ENCODE data around the gene DAP.
A peak's percentile ranks its signal among the peaks of the same experiment; 100 is the strongest.
"Not testable (repeated sequence)": the region's sequence is repeated elsewhere in the genome, so short reads cannot be mapped to it uniquely, and the experiment has no call there.

Gene DAP

DNA sequence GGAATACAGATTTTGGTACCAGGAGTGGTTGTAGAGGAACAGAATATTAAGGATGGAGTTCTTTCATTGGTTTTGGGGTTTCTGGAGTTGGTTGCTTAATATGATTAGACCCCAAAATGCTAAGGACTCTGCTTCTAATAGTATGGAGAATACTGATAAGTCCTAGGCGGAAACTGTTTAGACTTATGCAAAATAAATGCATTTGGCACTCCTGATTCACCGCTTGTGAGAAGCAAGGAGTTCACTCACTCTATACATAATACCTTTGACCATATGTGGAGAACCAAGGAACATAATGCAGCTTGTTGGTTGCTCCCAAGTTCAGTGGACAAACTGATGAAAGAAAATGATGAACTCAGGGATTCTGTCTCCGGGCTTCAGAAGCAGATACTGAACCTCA lies 44.2 kb downstream of the DAP start:
- not testable (repeated sequence) for H3K27me3 ChIP-seq (ENCODE audit: insufficient read depth, low read length); H4K91ac ChIP-seq (ENCODE audit: low read depth, low read length); H2BK12ac ChIP-seq (ENCODE audit: low read length); H3K79me1 ChIP-seq (ENCODE audit: low read length); H2BK5ac ChIP-seq (ENCODE audit: low read depth, low read length, poor library complexity); H3K23ac ChIP-seq (ENCODE audit: low read length); H3K18ac ChIP-seq (ENCODE audit: low read length); H3K4me2 ChIP-seq (ENCODE audit: low read length); H3K4me1 ChIP-seq (ENCODE audit: control insufficient read depth in 1 of 2, insufficient read depth in 2 of 2, low read length in 2 of 2); H2AK5ac ChIP-seq (ENCODE audit: low read length); H2BK120ac ChIP-seq (ENCODE audit: insufficient read depth, low read length, poor library complexity); DNase-seq; H3K9me3 ChIP-seq (ENCODE audit: insufficient read depth, low read depth, low read length); H3K79me2 ChIP-seq (ENCODE audit: control insufficient read depth, insufficient read depth, low read length, poor library complexity); H3K14ac ChIP-seq (ENCODE audit: low read length); H4K12ac ChIP-seq (ENCODE audit: low read depth, low read length); H2AFZ ChIP-seq (ENCODE audit: insufficient read depth, low read length, poor library complexity); H3K4me3 ChIP-seq (ENCODE audit: low read depth, low read length); H4K8ac ChIP-seq (ENCODE audit: low read depth, low read length); H3K4ac ChIP-seq (ENCODE audit: low read depth, low read length); H3K9ac ChIP-seq (ENCODE audit: low read length); H3K27ac ChIP-seq (ENCODE audit: low read depth, low read length)
- peaks cover 18 to 52% of the 10 kb centered on the region in 2 experiments for H3K36me3 ChIP-seq (ENCODE audit: control insufficient read depth in 1 of 2, insufficient read depth in 2 of 2, low read length in 2 of 2)
- WGBS (ENCODE audit: extremely low coverage, insufficient coverage, insufficient read length): no CpG with 5 or more reads among the region's 3 CpGs

DNA sequence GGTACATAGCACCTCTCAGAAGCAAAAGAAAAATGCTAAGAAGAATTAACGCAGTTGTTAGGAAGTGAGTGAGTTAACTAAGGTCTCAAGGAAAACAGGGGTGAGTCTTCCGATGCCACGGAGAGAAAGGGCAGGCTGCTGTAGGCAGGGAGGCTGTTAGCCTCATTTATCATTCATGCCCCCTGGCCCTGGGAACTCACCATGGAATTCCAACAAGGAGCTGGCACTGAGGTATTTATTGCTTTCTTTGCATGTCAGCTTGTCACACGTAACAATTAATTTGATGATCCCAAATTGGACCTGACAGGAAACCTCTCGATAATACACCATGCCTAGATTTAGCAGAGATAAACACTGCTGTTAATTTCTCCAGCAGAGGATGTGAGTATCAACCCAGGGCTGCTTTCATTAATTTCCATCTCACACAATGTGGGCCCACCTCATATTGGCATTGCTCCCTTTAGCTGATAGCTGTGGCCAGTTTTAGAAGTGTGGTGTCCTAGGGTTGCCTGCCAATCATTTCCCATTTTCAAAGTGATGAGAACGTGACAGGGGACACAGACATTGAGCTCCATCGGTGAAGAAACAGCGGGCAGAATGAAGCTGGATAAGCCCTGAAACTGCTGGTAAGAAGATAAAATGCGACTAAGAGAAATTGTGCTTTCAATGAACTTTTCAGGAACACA lies 45.3 kb downstream of the DAP start:
- Histone ChIP-seq H4K8ac (ENCODE audit: low read depth, low read length) (no peak overlapping the region), H3K4me1 (ENCODE audit: control insufficient read depth in 1 of 2, insufficient read depth in 2 of 2, low read length in 2 of 2) (peaks cover 0 to 2% of the 10 kb centered on the region in 2 experiments), H2AK5ac (ENCODE audit: low read length) (no peak overlapping the region), H3K9ac (ENCODE audit: low read length) (no peak overlapping the region), H3K14ac (ENCODE audit: low read length) (no peak overlapping the region), H3K79me1 (ENCODE audit: low read length) (no peaks in the 10 kb centered on the region), H4K12ac (ENCODE audit: low read depth, low read length) (no peak overlapping the region), H2BK12ac (ENCODE audit: low read length) (no peak overlapping the region), H3K4me2 (ENCODE audit: low read length) (no peak overlapping the region), H3K27me3 (ENCODE audit: insufficient read depth, low read length) (no peaks in the 10 kb centered on the region), H4K91ac (ENCODE audit: low read depth, low read length) (no peak overlapping the region), H3K4ac (ENCODE audit: low read depth, low read length) (no peak overlapping the region), H3K23ac (ENCODE audit: low read length) (no peak overlapping the region), H3K79me2 (ENCODE audit: control insufficient read depth, insufficient read depth, low read length, poor library complexity) (no peaks in the 10 kb centered on the region), H2AFZ (ENCODE audit: insufficient read depth, low read length, poor library complexity) (no peak overlapping the region), H3K27ac (ENCODE audit: low read depth, low read length) (no peak overlapping the region), H2BK120ac (ENCODE audit: insufficient read depth, low read length, poor library complexity) (no peak overlapping the region), H3K18ac (ENCODE audit: low read length) (no peak overlapping the region), H3K9me3 (ENCODE audit: insufficient read depth, low read depth, low read length) (peaks cover 1% of the 10 kb centered on the region), H2BK5ac (ENCODE audit: low read depth, low read length, poor library complexity) (no peak overlapping the region), H3K36me3 (ENCODE audit: control insufficient read depth in 1 of 2, insufficient read depth in 2 of 2, low read length in 2 of 2) (peaks cover 16 to 52% of the 10 kb centered on the region in 2 experiments), H3K4me3 (ENCODE audit: low read depth, low read length) (no peak overlapping the region)
- DNase-seq: no peak
- WGBS (ENCODE audit: extremely low coverage, insufficient coverage, insufficient read length): no CpG with 5 or more reads among the region's 9 CpGs

DNA sequence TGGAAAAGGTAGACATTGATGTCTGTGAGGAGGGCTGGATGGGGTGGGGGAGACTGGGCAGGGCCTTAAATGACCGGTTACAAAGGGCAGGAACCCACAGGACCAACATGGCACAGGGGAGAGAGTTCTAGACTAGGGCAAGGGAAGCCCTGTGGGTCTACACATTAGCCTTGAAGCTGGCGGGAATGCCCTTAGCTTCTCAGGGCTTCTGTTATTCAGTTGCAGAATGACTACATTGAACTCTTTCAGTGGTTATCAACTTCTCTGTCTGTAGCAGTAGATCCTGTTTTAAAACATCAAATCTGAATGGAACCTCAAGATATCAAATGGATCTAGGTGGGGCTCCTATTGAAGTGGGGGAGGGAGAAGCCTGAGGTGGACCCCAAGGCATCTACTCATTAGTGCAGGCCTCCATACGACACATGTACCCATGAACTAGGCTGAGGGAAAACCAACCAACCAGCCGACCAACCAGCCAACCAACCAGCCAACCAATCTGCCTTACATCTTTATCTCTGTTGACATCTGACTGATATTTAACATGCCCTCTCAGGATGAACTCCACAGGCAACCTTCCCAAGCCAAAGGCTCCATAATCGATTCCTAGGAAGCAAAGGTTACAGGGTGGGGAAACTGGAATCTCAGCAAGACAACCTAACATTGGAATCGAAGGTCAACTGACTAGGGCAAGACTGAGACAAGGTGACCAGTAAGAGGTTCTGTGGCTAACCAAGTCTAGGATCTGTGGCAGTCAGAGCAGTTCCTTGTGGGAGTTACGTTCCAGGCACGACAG lies 48.3 kb downstream of the DAP start:
- H3K23ac ChIP-seq (ENCODE audit: low read length): no peak overlapping the region
- no peak overlapping the region for H2BK120ac ChIP-seq (ENCODE audit: insufficient read depth, low read length, poor library complexity)
- no peak overlapping the region for H2AK5ac ChIP-seq (ENCODE audit: low read length)
- H3K18ac ChIP-seq (ENCODE audit: low read length): peak overlapping the region; percentile 6
- no peak overlapping the region for H4K91ac ChIP-seq (ENCODE audit: low read depth, low read length)
- H3K14ac ChIP-seq (ENCODE audit: low read length): no peak overlapping the region
- H2BK12ac ChIP-seq (ENCODE audit: low read length): no peak overlapping the region
- no peak overlapping the region for H3K27ac ChIP-seq (ENCODE audit: low read depth, low read length)
- no peak overlapping the region for H2AFZ ChIP-seq (ENCODE audit: insufficient read depth, low read length, poor library complexity)
- no peak overlapping the region for H4K8ac ChIP-seq (ENCODE audit: low read depth, low read length)
- peaks cover 1% of the 10 kb centered on the region for H3K9me3 ChIP-seq (ENCODE audit: insufficient read depth, low read depth, low read length)
- peaks cover 17 to 43% of the 10 kb centered on the region in 2 experiments for H3K36me3 ChIP-seq (ENCODE audit: control insufficient read depth in 1 of 2, insufficient read depth in 2 of 2, low read length in 2 of 2)
- no peaks in the 10 kb centered on the region for H3K79me1 ChIP-seq (ENCODE audit: low read length)
- no peak for DNase-seq
- no CpG with 5 or more reads among the region's 8 CpGs for WGBS (ENCODE audit: extremely low coverage, insufficient coverage, insufficient read length)
- no peak overlapping the region for H3K4me3 ChIP-seq (ENCODE audit: low read depth, low read length)
- H3K79me2 ChIP-seq (ENCODE audit: control insufficient read depth, insufficient read depth, low read length, poor library complexity): no peaks in the 10 kb centered on the region
- H3K4me1 ChIP-seq (ENCODE audit: control insufficient read depth in 1 of 2, insufficient read depth in 2 of 2, low read length in 2 of 2): peaks cover 8 to 10% of the 10 kb centered on the region in 2 experiments
- H2BK5ac ChIP-seq (ENCODE audit: low read depth, low read length, poor library complexity): no peak overlapping the region
- H3K27me3 ChIP-seq (ENCODE audit: insufficient read depth, low read length): no peaks in the 10 kb centered on the region
- H3K4me2 ChIP-seq (ENCODE audit: low read length): no peak overlapping the region
- no peak overlapping the region for H3K4ac ChIP-seq (ENCODE audit: low read depth, low read length)
- H4K12ac ChIP-seq (ENCODE audit: low read depth, low read length): no peak overlapping the region
- no peak overlapping the region for H3K9ac ChIP-seq (ENCODE audit: low read length)

DNA sequence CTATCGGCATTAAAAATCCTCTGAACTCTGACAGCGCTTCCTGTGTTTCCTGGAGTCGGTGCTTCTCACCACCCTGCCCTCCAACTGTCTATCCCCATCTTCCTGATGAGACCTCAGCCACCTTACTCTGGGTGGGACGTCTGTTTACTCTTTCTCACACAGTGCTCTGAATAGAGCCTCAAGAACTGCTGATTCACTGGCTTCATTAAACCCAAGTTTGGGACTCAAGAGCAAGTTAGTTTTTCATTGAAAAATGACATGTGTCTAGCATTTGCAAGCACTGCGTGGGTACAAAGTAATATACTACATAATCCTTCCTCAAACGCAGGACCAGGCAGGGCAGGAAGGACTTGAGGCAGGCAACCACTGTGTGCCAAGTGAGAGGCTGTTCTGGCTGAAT lies 49.5 kb downstream of the DAP start:
- H4K8ac ChIP-seq (ENCODE audit: low read depth, low read length): no peak overlapping the region
- no CpG with 5 or more reads among the region's 6 CpGs for WGBS (ENCODE audit: extremely low coverage, insufficient coverage, insufficient read length)
- no peak overlapping the region for H3K9ac ChIP-seq (ENCODE audit: low read length)
- no peak for DNase-seq
- H3K4ac ChIP-seq (ENCODE audit: low read depth, low read length): no peak overlapping the region
- H3K79me2 ChIP-seq (ENCODE audit: control insufficient read depth, insufficient read depth, low read length, poor library complexity): no peaks in the 10 kb centered on the region
- no peak overlapping the region for H3K27ac ChIP-seq (ENCODE audit: low read depth, low read length)
- H3K23ac ChIP-seq (ENCODE audit: low read length): no peak overlapping the region
- H3K18ac ChIP-seq (ENCODE audit: low read length): no peak overlapping the region
- no peak overlapping the region for H3K4me2 ChIP-seq (ENCODE audit: low read length)
- no peak overlapping the region for H3K14ac ChIP-seq (ENCODE audit: low read length)
- no peaks in the 10 kb centered on the region for H3K79me1 ChIP-seq (ENCODE audit: low read length)
- H2BK5ac ChIP-seq (ENCODE audit: low read depth, low read length, poor library complexity): no peak overlapping the region
- peaks cover 18 to 48% of the 10 kb centered on the region in 2 experiments for H3K36me3 ChIP-seq (ENCODE audit: control insufficient read depth in 1 of 2, insufficient read depth in 2 of 2, low read length in 2 of 2)
- H3K9me3 ChIP-seq (ENCODE audit: insufficient read depth, low read depth, low read length): peaks cover 1% of the 10 kb centered on the region
- H2AFZ ChIP-seq (ENCODE audit: insufficient read depth, low read length, poor library complexity): no peak overlapping the region
- H3K4me3 ChIP-seq (ENCODE audit: low read depth, low read length): no peak overlapping the region
- H4K91ac ChIP-seq (ENCODE audit: low read depth, low read length): no peak overlapping the region
- no peak overlapping the region for H4K12ac ChIP-seq (ENCODE audit: low read depth, low read length)
- H2AK5ac ChIP-seq (ENCODE audit: low read length): no peak overlapping the region
- H2BK12ac ChIP-seq (ENCODE audit: low read length): no peak overlapping the region
- H3K4me1 ChIP-seq (ENCODE audit: control insufficient read depth in 1 of 2, insufficient read depth in 2 of 2, low read length in 2 of 2): peaks cover 16 to 17% of the 10 kb centered on the region in 2 experiments
- no peaks in the 10 kb centered on the region for H3K27me3 ChIP-seq (ENCODE audit: insufficient read depth, low read length)
- no peak overlapping the region for H2BK120ac ChIP-seq (ENCODE audit: insufficient read depth, low read length, poor library complexity)

Data from trophoblast cell (in vitro differentiated cells and primary cell).